Bronchial epithelial cell (primary cell): ENCODE data around the gene UBE2H. TPM values are rescaled to one million over a fixed set of nuclear protein-coding genes. Genes with fewer than 3 reads are reported as not detected.
"Not testable (repeated sequence)": the region's sequence is repeated elsewhere in the genome, so short reads cannot be mapped to it uniquely, and the experiment has no call there.

ENCODE experiments used
- DNase-seq: peaks from one replicate; pipeline ENCODE4 v3.0.0-alpha.2; 2010; ENCODE audit warnings: low read depth
- FAIRE-seq: peaks from 2 replicates; lab custom pipeline; 2011; peaks lifted over from hg19 to GRCh38; lab: Jason Lieb, UNC
- H3K27me3 ChIP-seq: 2 replicates; pipeline ENCODE4 v1.5.1; 2011; ENCODE audit warnings: low read length; ENCODE audit not compliant: control insufficient read depth, insufficient read depth
- H3K36me3 ChIP-seq: 2 replicates; pipeline ENCODE4 v1.5.1; 2011; ENCODE audit warnings: low read length; ENCODE audit not compliant: control insufficient read depth, insufficient read depth
- H3K4me3 ChIP-seq: 2 replicates; pipeline ENCODE4 v1.5.1; 2011; ENCODE audit warnings: mild to moderate bottlenecking, low read depth, low read length, control low read depth
- total RNA-seq: library from RNA; depleted of rRNA; stranded (reverse); fragments of >200 nt; gene quantifications from 2 replicates; pipeline ENCODE4 v1.2.1, GENCODE V29; 2014
- TF ChIP-seq, protein P1 (sequence below): IDR thresholded peaks from 2 replicates; pipeline ENCODE4 v1.5.1; 2011; ENCODE audit warnings: mild to moderate bottlenecking, moderate library complexity, low read length, control low read depth, inconsistent platforms; ENCODE audit not compliant: insufficient read depth, severe bottlenecking

The UBE2H gene
- total RNA-seq, 1 donor from 2014 or later, result 50.0 TPM

DNA sequence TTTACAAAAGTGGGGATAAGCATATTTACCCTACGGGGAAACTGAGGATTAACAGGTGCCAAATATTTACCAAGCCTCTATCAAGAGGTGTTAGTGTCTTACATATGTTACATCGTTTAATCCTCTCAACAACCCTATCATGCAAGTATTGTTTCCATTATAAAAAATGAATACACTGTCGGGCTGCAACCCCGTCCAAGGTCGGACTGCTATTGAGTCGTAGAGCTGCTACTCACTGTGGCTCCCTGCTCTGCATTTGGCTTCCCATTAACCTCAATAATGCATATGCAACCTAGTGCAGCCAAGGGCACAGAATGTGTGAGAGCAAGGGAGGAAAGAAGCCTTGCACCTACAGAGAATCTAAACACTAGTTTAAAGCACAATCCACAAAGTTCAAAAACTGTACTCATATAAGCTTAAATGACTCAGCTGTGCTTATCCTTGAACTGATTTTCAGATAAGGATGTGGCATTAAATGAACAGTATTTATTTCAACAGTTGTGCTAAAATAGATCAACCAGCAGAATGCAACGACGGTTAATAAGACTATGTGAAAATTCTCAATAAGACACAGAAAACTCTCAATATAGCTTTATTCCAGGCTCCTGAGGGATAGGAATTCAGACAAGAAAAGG, 49.9 kb downstream of the UBE2H start:
- TF ChIP-seq, protein P1, sequence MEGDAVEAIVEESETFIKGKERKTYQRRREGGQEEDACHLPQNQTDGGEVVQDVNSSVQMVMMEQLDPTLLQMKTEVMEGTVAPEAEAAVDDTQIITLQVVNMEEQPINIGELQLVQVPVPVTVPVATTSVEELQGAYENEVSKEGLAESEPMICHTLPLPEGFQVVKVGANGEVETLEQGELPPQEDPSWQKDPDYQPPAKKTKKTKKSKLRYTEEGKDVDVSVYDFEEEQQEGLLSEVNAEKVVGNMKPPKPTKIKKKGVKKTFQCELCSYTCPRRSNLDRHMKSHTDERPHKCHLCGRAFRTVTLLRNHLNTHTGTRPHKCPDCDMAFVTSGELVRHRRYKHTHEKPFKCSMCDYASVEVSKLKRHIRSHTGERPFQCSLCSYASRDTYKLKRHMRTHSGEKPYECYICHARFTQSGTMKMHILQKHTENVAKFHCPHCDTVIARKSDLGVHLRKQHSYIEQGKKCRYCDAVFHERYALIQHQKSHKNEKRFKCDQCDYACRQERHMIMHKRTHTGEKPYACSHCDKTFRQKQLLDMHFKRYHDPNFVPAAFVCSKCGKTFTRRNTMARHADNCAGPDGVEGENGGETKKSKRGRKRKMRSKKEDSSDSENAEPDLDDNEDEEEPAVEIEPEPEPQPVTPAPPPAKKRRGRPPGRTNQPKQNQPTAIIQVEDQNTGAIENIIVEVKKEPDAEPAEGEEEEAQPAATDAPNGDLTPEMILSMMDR, result no peak
- DNase-seq (no peak), FAIRE-seq (no peak)
- Histone ChIP-seq H3K27me3 (no peaks in the 10 kb centered on the region), H3K36me3 (peaks cover 1% of the 10 kb centered on the region), H3K4me3 (no peak overlapping the region)

GRCh38 chr7:129898502-129899160, 54.1 kb downstream of the UBE2H start:
- Histone ChIP-seq H3K27me3 (no peaks in the 10 kb centered on the region), H3K36me3 (peaks cover 1% of the 10 kb centered on the region), H3K4me3 (no peak overlapping the region)
- TF ChIP-seq, protein P1, result no peak
- FAIRE-seq (no peak), DNase-seq (peak; percentile 14)

DNA sequence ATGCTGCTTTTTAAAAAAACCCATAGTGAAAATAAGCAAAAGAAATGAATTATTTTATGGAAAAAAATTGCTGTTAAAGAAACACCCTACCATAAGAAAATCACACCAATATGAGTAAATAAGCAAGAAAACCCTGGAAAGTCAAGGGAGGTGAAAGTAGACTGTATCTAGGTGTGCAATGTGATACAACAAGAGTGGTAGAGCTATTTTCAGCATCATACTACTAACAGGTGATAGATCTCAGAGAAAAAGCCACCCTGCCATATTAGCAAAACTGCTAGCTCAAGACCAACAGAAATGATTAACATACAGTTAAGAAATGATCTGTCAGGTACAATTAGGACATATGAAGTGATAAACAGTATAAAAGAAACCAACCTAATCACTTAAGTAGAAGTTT, 54.8 kb downstream of the UBE2H start:
- DNase-seq, result no peak
- peaks cover 1% of the 10 kb centered on the region for H3K36me3 ChIP-seq
- no peaks in the 10 kb centered on the region for H3K27me3 ChIP-seq
- FAIRE-seq, result no peak
- no peak overlapping the region for H3K4me3 ChIP-seq
- TF ChIP-seq, protein P1, result no peak

GRCh38 chr7:129896568-129897382, 56.0 kb downstream of the UBE2H start:
- Histone ChIP-seq H3K36me3 (peaks cover 1% of the 10 kb centered on the region), H3K27me3 (no peaks in the 10 kb centered on the region), H3K4me3 (no peak overlapping the region)
- peak; percentile 73 for DNase-seq
- no peak for FAIRE-seq
- TF ChIP-seq, protein P1, result no peak

DNA sequence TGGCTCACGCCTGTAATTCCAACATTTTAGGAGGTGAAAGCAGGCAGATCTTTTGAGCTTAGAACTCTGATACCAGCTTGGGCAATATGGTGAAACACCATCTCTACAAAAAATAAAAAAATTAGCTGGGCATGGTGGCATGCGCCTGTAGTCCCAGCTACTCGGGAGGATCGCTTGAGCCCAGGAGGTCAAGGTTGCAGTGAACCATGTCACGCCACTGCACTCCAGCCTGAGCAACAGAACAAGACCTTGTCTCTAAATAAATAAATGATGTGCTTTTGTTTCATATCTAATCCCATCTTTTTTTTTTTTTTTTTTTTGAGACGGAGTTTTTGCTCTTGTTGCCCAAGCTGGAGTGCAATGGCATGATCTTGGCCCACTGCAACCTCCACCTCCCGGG, 58.6 kb downstream of the UBE2H start:
- not testable (repeated sequence) for H3K36me3 ChIP-seq, DNase-seq, H3K4me3 ChIP-seq, FAIRE-seq, H3K27me3 ChIP-seq

- TF ChIP-seq, protein P1, result no peak
- Histone ChIP-seq H3K36me3 (peaks cover 5% of the 10 kb centered on the region), H3K27me3 (no peaks in the 10 kb centered on the region), H3K4me3 (no peak overlapping the region)
- no peak for FAIRE-seq
- DNase-seq, result no peak
Observed at GRCh38 chr7:129890090-129890489, 62.7 kb downstream of the UBE2H start.
